ENCODE data around the gene PHLPP1. TPM values are rescaled to one million over a fixed set of nuclear protein-coding genes. Genes with fewer than 3 reads are reported as not detected.

PHLPP1 gene
- total and polyA plus RNA-seq, 9 of the 15 experiments (the other 6 are each of a cell fraction or from before 2014, with no cell fraction given): 0.56 to 9.0 (median 4.5) TPM

GRCh38 chr18:63016270-63016669 is 300.9 kb downstream of the PHLPP1 start (continued):
- TF ChIP-seq ZNF766 (CRISPR knock-in tag; conservative IDR thresholded peaks at IDR 0.05) (no peak), MXI1 (IDR thresholded peaks at IDR 0.05; ENCODE audit: low read depth, low read length) (no peak), ZNF384 (IDR thresholded peaks at IDR 0.05; ENCODE audit: low read depth, low read length) (peak; percentile 48; the same call in 1 of the 2 replicates), L3MBTL2 (IDR thresholded peaks at IDR 0.05) (no peak), MGA (IDR thresholded peaks at IDR 0.05) (no peak), ARHGAP35 (IDR thresholded peaks at IDR 0.05; ENCODE audit: partially characterized antibody) (no peak), KAT8 (IDR thresholded peaks at IDR 0.05; ENCODE audit: low read depth) (no peak), ETS1 (conservative IDR thresholded peaks at IDR 0.05; ENCODE audit: control insufficient read depth, low read depth, low read length) (no peak), ILF3 (IDR thresholded peaks at IDR 0.05; ENCODE audit: borderline replicate concordance) (no peak), DEAF1 (CRISPR knock-in tag; IDR thresholded peaks at IDR 0.05) (peak; percentile 42; the same call in 1 of the 2 replicates), TOE1 (IDR thresholded peaks at IDR 0.05; ENCODE audit: borderline replicate concordance) (no peak), TOE1 (CRISPR knock-in tag; IDR thresholded peaks at IDR 0.05; ENCODE audit: borderline replicate concordance, low read depth) (no peak), KAT7 (CRISPR knock-in tag; IDR thresholded peaks at IDR 0.05; ENCODE audit: borderline replicate concordance) (no peak), NR2C2 (CRISPR knock-in tag; IDR thresholded peaks at IDR 0.05) (no peak), NR2C2 (tag; IDR thresholded peaks at IDR 0.05) (no peak), RBM39 (optimal IDR thresholded peaks at IDR 0.05; ENCODE audit: low read depth, low read length) (no peak)
